Dermis lymphatic vessel endothelial cell (primary cell): ENCODE data around the gene DOK5. TPM values are rescaled to one million over a fixed set of nuclear protein-coding genes. Genes with fewer than 3 reads are reported as not detected.

Experiments used
- total RNA-seq: library from RNA; depleted of rRNA; stranded (reverse); fragments of >200 nt; gene quantifications from 2 replicates; pipeline ENCODE4 v1.2.1, GENCODE V29; 2014

DOK5 gene
- total RNA-seq = not detected in 2 replicates

GRCh38 chr20:54475334-54476168 is at the start of gene DOK5:
Gene DOK5, plus strand, starts transcription at chr20:54475593. Its CDS starts 354 bp downstream, at chr20:54475947.

